Activated CD4-positive, alpha-beta T cell treated with anti-CD3 and anti-CD28 coated beads for 48 hours (primary cell): ENCODE data around the gene C2.
"Not testable (repeated sequence)": the region's sequence is repeated elsewhere in the genome, so short reads cannot be mapped to it uniquely, and the experiment has no call there.

Experiments
- DNase-seq: peaks from one replicate; pipeline ENCODE4 v3.0.0-alpha.2; 2020

C2 gene

DNA sequence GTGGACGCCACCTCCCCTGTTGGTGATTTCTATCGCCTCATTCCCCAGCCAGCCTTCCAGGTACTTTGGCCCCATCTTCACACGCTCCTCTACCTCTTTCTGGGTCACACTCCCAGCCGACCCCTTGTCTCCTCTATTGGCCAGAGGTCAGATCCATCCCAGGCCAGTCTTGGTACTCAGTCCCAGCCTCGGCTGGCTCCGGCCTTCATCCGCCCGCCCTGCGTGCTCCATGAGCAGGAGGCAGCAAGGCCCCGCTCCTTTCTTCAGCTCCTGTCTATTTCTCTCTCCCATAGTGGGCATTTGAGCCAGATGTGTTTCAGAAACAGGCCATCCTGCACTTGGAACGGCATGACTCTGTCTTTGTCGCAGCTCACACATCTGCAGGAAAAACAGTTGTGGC lies 34.1 kb downstream of the C2 start:
- DNase-seq = no peak

DNA sequence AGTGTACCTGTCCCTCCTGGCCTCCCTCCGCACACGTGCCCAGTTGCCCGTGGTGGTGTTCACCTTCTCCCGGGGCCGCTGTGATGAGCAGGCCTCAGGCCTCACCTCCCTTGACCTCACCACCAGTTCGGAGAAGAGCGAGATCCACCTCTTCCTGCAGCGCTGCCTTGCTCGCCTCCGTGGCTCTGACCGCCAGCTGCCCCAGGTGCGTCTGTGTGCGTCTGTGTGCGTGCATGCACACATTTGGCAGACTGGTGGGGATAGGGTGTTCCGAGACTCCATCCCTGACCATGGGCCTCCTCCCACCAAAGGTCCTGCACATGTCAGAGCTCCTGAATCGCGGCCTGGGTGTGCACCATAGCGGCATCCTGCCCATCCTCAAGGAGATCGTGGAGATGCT lies 36.4 kb downstream of the C2 start:
- no peak for DNase-seq

GRCh38 chr6:31965700-31966099 lies 38.2 kb downstream of the C2 start:
- no peak for DNase-seq

GRCh38 chr6:31966506-31966905 lies 39.0 kb downstream of the C2 start:
- DNase-seq = no peak

- no peak for DNase-seq
Measured at GRCh38 chr6:31966997-31967925, 39.7 kb downstream of the C2 start.

GRCh38 chr6:31967926-31968320 lies 40.4 kb downstream of the C2 start:
- no peak for DNase-seq

DNA sequence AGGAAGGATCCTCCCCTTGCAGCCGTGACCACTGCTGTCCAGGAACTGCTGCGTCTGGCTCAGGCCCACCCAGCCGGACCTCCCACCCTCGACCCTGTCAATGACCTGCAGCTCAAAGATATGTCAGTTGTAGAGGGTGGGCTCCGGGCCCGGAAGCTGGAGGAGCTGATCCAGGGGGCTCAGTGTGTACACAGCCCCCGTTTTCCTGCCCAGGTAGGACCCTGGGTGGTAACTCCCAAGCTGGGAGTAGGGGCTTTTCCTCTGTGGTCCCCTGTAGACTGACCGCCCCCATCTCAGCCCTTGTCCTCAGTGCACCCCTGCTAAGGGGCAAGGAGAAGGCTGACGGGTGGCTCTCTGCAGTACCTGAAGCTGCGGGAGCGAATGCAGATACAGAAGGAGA lies 40.8 kb downstream of the C2 start:
- no peak for DNase-seq

GRCh38 chr6:31968791-31969711 lies 41.5 kb downstream of the C2 start:
- no peak for DNase-seq

GRCh38 chr6:31969712-31970603 lies 42.4 kb downstream of the C2 start:
- DNase-seq = no peak

DNA sequence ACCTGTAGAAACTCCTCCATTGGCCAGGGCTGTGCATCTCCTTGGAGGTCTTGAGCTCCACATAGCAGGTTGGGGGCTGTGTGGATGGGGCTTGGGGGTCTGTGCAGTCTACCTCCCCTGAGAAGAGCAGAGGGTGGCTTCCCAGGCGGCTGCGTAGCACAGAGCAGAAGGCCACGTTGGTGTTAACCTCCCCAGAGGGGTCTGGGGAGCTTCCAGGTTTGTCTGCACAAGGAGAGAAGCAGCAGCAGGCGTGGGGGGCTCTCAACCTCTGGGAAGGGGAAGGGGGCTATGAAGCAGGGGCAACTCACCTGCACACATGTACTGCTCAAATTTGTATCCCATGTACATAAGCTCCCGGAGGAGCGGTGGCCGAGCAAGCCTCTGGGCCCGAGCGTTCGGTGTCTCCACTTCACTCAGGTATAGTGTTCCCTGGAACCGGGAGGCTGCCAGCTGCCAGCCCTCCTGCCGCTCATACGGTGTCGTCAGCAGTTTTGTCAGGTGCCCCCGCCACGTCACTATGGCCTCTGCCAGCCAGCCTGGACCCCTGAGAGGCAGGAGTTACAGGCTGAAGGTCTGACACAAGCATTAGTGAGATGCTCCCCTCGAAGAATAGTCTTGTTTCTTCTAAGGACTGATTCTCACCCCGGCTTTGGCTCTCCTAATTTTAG lies 43.2 kb downstream of the C2 start:
- no peak for DNase-seq

GRCh38 chr6:31971279-31971992 lies 43.9 kb downstream of the C2 start:
- DNase-seq = no peak

- DNase-seq = peak; percentile 99
Measured at GRCh38 chr6:31971993-31972708, 44.6 kb downstream of the C2 start, which contains the start of gene DXO. Gene DXO, minus strand, starts transcription at chr6:31972138. Its CDS starts 463 bp downstream, at chr6:31971675.

DNA sequence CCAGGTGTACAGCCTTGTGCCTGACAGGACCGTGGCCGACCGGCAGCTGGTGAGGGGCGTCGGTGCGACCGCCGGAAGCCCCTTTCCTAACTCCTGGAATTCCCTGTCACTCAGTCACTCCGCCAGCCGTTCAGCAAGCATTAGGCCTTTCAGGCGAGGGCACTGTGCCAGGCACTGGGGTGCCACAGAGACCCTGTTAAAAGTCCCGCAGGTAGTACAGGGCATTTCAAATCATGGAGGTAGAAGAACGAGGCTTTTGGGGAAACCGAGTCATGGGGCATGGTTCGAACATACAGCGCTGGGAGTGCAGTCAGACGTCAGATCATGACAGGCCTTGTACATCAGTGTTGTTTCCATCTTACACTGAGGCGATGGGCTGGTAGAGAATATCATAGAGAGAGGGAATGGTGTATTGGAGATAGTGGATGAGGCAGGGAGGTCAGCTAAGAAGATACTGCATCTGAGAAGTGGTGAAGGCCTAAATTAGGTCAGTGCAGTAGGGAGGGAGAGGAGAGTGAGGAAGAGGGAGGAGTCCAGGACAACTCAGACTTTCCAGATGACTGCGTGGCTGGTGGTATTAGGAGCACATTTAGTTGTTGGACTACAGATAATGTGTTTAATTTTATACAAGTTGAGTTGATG lies 45.3 kb downstream of the C2 start:
- peak; percentile 36 for DNase-seq

- DNase-seq = not testable (repeated sequence)
Measured at GRCh38 chr6:31976065-31976464, 48.5 kb downstream of the C2 start.

DNA sequence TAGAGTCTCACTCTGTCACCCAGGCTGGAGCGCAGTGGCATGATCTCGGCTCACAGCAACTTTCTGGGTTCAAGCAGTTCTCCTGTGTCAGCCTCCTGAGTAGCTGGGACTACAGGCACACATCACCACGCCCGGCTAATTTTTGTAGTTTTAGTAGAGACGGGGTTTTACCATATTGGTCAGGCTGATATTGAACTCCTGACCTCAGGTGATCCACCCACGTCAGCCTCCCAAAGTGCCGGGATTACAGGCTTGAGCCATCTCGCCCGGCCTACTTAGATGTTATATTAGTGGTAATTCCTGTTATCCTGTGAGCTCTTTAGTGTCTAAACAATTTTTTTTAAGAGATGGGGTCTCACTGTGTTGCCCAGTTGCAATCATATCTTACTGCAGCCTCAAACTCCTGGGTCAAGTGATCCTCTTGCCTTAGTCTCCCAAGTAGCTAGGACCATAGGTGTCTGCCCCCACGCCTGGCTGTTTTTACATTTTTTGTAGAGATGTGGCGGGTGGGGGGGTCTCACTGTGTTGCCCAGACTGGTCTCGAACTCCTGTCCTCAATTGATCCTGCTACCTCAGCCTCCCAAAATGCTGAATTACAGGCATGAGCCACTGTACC lies 50.4 kb downstream of the C2 start:
- DNase-seq = no peak

- DNase-seq = no peak
Measured at GRCh38 chr6:31978831-31979230, 51.3 kb downstream of the C2 start.

- DNase-seq = no peak
Measured at GRCh38 chr6:31979238-31979898, 51.9 kb downstream of the C2 start.

- DNase-seq = not testable (repeated sequence)
Measured at GRCh38 chr6:31980195-31980876, 52.8 kb downstream of the C2 start.
